Measurements from ENCODE around the gene SLC16A11. TPM values are rescaled to one million over a fixed set of nuclear protein-coding genes. Genes with fewer than 3 reads are reported as not detected.

Gene SLC16A11
- total RNA-seq, 6 experiments from 2014 or later = 0.84 to 10.2 (median 2.4) TPM

GRCh38 chr17:7083592-7083991 is 39.7 kb upstream of the SLC16A11 start:
- intact Hi-C loops (cut with DNase I) = no loop called here
- WGBS (ENCODE audit: insufficient coverage, low coverage, low lambda C conversion rate, missing lambda C conversion rate) = 80% methylated on average over 4 of the region's 4 CpGs

DNA sequence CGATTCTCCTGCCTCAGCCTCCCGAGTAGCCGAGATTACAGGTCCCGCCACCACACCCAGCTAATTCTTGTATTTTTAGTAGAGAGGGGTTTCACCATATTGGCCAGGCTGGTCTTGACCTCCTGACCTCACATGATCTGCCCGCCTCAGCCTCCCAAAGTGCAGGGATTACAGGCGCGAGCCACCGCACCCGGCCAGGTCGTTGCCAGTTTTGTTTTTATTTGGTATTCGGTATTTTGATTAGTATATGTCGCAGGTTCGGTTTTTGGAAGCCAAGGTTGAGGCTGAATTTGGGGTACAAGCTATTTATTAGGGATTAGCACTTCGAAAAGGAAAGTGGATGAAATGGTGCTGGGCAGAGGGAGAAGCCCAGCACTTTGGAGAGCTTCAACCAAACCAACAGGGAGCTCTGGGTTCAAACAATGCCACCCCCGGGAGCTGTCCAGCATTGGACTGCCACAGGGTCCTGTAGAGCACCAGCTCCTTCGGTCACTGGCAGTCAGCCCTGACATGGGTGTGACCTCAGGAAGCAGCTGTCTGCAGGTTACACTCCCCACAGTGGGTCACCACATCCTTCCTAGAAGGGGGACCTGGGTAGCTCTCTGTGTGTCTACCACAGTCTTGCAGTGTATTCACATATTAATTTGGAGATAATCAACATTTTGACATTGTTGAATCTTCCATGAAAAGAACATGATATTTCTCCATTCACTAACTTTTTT is 37.6 kb upstream of the SLC16A11 start:
- intact Hi-C loops (cut with DNase I) = no loop called here
- Histone ChIP-seq H3K4me3 (no peak overlapping the region), H3K4me1 (peaks cover 0 to 2% (median 0%) of the 10 kb centered on the region in 4 donors), H3K36me3 (no peaks in the 10 kb centered on the region), H3K27me3 (no peaks in the 10 kb centered on the region), H3K27ac (no peak overlapping the region), H3K9me3 (no peaks in the 10 kb centered on the region)
- TF ChIP-seq POLR2A (IDR thresholded peaks at IDR 0.05) = no peak
- no peak for TF ChIP-seq CTCF (IDR thresholded peaks at IDR 0.05)
- ATAC-seq = peak; percentile 19 to 48 (median 36)
- peak in 1 of 3 donors; percentile 28 for DNase-seq
- WGBS (ENCODE audit: insufficient coverage, low coverage, low lambda C conversion rate, missing lambda C conversion rate) = 88% methylated on average over 13 of the region's 16 CpGs

More at GRCh38 chr17:7083592-7083991, 39.7 kb upstream of the SLC16A11 start:
- ATAC-seq (peak in 1 of 4 donors; percentile 13), DNase-seq (no peak)
- no peaks in the 10 kb centered on the region for H3K27me3 ChIP-seq
- H3K4me1 ChIP-seq = peaks cover 0 to 2% (median 0%) of the 10 kb centered on the region in 4 donors
- H3K4me3 ChIP-seq = no peak overlapping the region
- H3K27ac ChIP-seq = no peak overlapping the region
- H3K9me3 ChIP-seq = no peaks in the 10 kb centered on the region
- TF ChIP-seq POLR2A (IDR thresholded peaks at IDR 0.05) = no peak
- no peak for TF ChIP-seq CTCF (IDR thresholded peaks at IDR 0.05)
- H3K36me3 ChIP-seq = no peaks in the 10 kb centered on the region

DNA sequence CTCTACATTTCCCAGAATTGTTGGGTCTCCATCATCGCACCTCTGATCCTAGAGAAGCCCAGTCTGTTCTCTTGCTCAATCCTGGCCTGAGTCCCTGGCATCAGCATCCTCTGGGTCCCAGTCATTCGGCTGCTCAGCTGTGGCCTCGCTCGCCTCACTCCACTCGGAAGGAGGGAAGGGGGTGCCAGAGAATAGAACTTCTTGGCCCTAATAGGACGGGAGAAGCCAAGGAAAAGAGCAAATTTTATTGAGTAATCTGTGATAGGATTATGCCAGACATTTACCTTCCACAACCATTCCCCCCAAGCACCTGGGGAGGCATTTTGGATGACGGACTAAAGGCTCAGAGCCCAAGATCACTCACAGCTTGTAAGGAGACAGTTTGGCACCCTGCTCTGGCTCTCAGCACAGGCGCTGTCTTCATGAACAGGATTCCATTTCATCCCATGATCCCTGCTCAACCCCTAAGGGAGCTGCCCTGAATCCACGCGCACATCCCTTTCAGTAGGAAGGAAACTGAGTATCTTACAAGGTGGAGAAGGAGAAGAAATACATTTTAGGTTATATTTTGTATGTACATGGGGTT is 36.7 kb upstream of the SLC16A11 start:
- Histone ChIP-seq H3K27ac (no peak overlapping the region), H3K36me3 (no peaks in the 10 kb centered on the region), H3K4me1 (peaks cover 0 to 2% (median 0%) of the 10 kb centered on the region in 4 donors), H3K9me3 (no peaks in the 10 kb centered on the region), H3K4me3 (no peak overlapping the region), H3K27me3 (no peaks in the 10 kb centered on the region)
- 70% methylated on average over 10 of the region's 10 CpGs for WGBS (ENCODE audit: insufficient coverage, low coverage, low lambda C conversion rate, missing lambda C conversion rate)
- DNase-seq (no peak), ATAC-seq (peak; percentile 21 to 58 (median 44))
- intact Hi-C loops (cut with DNase I) = no loop called here
- no peak for TF ChIP-seq POLR2A (IDR thresholded peaks at IDR 0.05)
- TF ChIP-seq CTCF (IDR thresholded peaks at IDR 0.05) = no peak

DNA sequence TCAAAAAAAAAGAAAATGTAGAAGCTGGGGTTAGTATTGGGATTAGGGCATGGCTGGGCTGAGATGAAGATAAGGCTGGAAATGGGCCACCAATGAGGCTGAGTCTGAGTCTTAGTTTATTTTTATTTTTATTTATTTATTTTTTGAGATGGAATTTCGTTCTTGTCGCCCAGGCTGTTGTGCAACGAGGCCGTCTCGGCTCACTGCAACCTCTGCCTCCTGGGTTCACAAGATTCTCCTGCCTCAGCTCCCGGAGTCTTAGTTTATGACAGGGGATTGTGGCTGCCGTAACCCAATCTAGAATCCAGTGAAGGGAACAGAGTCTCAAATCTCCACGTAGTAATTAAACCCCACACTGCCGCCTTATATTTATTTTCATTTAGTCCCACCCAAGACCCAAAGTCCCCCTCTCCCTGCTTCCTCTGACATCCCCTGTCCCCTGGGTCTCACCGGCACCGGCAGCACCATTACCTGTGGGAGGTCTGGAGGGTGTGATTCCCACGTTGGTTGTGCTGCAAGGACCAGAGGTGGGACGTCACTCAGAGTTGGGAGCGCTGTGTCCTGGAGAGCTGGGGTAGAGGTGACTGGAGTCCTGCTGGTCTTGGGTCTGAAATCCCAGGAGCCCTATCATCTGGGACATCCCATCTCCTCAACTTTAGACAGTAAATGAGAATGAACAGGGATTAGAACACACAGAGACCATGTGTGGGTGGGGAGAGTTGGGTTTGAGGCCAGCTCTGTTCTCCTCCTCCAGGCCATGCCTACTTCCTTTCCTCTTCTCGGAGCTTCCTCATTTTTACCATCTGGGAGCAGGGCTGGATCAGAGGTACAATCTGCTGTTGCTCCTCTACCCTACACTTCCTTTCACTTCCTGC is 35.9 kb upstream of the SLC16A11 start, which contains the start of gene CLEC10A:
CLEC10A (minus strand) TSS at position 671 of the 875 bp plus-strand sequence. CDS start 1,439 bp downstream, outside the sequence.
- no peak for DNase-seq
- no peaks in the 10 kb centered on the region for H3K36me3 ChIP-seq
- peak in 3 of 4 donors; percentile 30 to 62 (median 34) for ATAC-seq
- intact Hi-C loops (cut with DNase I) = no loop called here
- TF ChIP-seq CTCF (IDR thresholded peaks at IDR 0.05) = no peak
- TF ChIP-seq POLR2A (IDR thresholded peaks at IDR 0.05) = no peak
- H3K9me3 ChIP-seq = no peaks in the 10 kb centered on the region
- peaks cover 0 to under 1% (median 0%) of the 10 kb centered on the region in 4 donors for H3K4me1 ChIP-seq
- no peak within 1 kb of the TSS for H3K4me3 ChIP-seq
- no peaks in the 10 kb centered on the region for H3K27me3 ChIP-seq
- no peak within 1 kb of the TSS for H3K27ac ChIP-seq
- 53% methylated on average over 14 of the region's 15 CpGs for WGBS (ENCODE audit: insufficient coverage, low coverage, low lambda C conversion rate, missing lambda C conversion rate)

Data from right lobe of liver (tissue), 6 donors.